ENCODE results near the gene ITPR1.

Gene ITPR1

GRCh38 chr3:4731543-4732111 is 238.5 kb downstream of the ITPR1 start:
- peak overlapping the region in 1 of 2 donors; percentile 44 for H3K27ac ChIP-seq
- no peak overlapping the region for H3K4me3 ChIP-seq
- TF ChIP-seq, protein P1, sequence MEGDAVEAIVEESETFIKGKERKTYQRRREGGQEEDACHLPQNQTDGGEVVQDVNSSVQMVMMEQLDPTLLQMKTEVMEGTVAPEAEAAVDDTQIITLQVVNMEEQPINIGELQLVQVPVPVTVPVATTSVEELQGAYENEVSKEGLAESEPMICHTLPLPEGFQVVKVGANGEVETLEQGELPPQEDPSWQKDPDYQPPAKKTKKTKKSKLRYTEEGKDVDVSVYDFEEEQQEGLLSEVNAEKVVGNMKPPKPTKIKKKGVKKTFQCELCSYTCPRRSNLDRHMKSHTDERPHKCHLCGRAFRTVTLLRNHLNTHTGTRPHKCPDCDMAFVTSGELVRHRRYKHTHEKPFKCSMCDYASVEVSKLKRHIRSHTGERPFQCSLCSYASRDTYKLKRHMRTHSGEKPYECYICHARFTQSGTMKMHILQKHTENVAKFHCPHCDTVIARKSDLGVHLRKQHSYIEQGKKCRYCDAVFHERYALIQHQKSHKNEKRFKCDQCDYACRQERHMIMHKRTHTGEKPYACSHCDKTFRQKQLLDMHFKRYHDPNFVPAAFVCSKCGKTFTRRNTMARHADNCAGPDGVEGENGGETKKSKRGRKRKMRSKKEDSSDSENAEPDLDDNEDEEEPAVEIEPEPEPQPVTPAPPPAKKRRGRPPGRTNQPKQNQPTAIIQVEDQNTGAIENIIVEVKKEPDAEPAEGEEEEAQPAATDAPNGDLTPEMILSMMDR (IDR thresholded peaks at IDR 0.05), result no peak
- no peak for DNase-seq (ENCODE audit: low spot score)

GRCh38 chr3:4732925-4733324 is 239.8 kb downstream of the ITPR1 start:
- no peak for DNase-seq (ENCODE audit: low spot score)
- Histone ChIP-seq H3K4me3 (no peak overlapping the region), H3K27ac (no peak overlapping the region)
- TF ChIP-seq, protein P1 (IDR thresholded peaks at IDR 0.05), result no peak

DNA sequence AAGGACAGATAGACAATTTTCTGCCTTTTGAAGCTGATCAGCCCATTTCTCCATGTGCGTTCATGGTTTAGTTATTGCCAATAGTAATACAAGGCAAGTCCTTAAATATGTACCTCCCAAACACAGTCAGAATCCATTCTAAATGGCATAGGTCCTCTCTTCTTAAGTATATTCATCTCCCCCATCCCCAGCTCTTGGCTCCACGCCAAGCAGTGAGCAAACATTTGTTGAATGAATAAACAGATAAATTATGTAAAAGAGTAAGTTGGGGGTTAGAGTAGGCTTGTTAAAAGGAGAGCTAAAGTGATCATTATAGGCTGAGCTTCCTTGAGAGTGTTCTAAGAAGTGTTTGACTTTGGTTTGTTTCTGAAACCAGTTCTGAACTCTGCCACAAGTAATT is 241.3 kb downstream of the ITPR1 start:
- no peak for DNase-seq (ENCODE audit: low spot score)
- Histone ChIP-seq H3K27ac (no peak overlapping the region), H3K4me3 (no peak overlapping the region)
- TF ChIP-seq, protein P1 (IDR thresholded peaks at IDR 0.05), result no peak

- TF ChIP-seq, protein P1 (IDR thresholded peaks at IDR 0.05), result no peak
- Histone ChIP-seq H3K27ac (no peak overlapping the region), H3K4me3 (no peak overlapping the region)
- DNase-seq (ENCODE audit: low spot score), result no peak
Measured at GRCh38 chr3:4735243-4735642, 242.1 kb downstream of the ITPR1 start.

DNA sequence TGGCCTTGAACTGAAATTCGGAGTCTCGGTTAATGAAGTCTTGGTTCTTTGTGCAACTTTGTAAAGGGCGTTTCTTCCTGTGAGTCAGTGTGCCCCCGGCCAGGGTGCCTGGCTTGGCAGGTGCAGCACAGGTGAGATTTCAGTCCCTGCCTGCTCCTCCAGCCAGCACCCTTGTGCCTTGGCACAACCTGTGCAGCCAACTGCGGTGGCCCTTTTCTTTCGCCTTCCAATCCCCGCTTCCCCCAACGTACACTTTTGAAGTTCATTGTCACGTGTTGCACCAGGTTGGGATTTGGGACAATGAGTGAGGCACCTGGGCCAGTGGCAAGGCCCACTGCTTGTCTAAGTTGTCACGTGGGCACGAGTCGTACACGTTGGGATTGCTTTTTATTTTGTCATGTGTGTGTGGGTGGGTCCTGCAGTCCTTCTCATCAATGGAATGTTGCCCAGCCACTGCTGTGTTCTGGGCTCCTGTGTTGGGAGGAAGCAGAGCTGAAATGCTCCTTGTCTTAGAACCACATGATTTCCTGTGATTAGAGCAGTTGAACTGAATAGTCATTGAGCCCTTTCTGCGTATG is 243.2 kb downstream of the ITPR1 start:
- DNase-seq (ENCODE audit: low spot score), result no peak
- Histone ChIP-seq H3K27ac (peak overlapping the region in 1 of 2 donors; percentile 9), H3K4me3 (no peak overlapping the region)
- TF ChIP-seq, protein P1 (IDR thresholded peaks at IDR 0.05), result no peak

- no peak for DNase-seq (ENCODE audit: low spot score)
- H3K4me3 ChIP-seq, result no peak overlapping the region
- TF ChIP-seq, protein P1 (IDR thresholded peaks at IDR 0.05), result no peak
- no peak overlapping the region for H3K27ac ChIP-seq
Measured at GRCh38 chr3:4738737-4739274, 245.7 kb downstream of the ITPR1 start.
